ENCODE measurements around the gene DIAPH3.

DNA sequence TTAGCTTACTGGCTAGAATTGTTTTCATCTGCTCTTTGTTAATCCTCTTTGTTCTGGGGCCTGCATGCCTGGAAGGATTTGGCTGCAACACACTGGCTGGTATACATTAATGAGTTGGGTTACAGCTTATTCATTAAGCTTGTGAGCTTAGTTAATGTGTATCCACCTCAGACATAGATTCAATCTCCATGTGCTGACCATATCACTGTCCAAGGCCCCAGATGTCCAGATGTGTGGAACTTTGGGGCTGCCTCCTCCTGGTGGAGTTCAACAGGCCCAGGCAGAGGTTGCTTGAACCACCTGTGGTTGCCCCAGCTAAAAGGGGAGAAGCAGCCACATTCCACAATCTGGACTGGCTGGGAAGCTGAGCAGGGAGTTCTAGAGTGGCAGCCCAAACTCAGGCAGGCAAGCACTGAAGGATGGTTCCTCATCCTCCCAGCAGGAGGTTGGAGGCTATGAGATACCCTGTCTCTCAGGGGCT lies 5.4 kb downstream of the DIAPH3 start:
- TF ChIP-seq, protein P1, sequence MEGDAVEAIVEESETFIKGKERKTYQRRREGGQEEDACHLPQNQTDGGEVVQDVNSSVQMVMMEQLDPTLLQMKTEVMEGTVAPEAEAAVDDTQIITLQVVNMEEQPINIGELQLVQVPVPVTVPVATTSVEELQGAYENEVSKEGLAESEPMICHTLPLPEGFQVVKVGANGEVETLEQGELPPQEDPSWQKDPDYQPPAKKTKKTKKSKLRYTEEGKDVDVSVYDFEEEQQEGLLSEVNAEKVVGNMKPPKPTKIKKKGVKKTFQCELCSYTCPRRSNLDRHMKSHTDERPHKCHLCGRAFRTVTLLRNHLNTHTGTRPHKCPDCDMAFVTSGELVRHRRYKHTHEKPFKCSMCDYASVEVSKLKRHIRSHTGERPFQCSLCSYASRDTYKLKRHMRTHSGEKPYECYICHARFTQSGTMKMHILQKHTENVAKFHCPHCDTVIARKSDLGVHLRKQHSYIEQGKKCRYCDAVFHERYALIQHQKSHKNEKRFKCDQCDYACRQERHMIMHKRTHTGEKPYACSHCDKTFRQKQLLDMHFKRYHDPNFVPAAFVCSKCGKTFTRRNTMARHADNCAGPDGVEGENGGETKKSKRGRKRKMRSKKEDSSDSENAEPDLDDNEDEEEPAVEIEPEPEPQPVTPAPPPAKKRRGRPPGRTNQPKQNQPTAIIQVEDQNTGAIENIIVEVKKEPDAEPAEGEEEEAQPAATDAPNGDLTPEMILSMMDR (IDR thresholded peaks at IDR 0.05): no peak
- no peak for TF ChIP-seq POLR2AphosphoS5 (IDR thresholded peaks at IDR 0.05)

Data from prostate gland (tissue), 2 donors.